ENCODE data around the gene NRG3. TPM values are rescaled to one million over a fixed set of nuclear protein-coding genes. Genes with fewer than 3 reads are reported as not detected.

NRG3 gene
- total and polyA plus RNA-seq, 2 of the 8 experiments (the other 6 are each of a cell fraction or from before 2014, with no cell fraction given), result 4.2 to 5.0 TPM

DNA sequence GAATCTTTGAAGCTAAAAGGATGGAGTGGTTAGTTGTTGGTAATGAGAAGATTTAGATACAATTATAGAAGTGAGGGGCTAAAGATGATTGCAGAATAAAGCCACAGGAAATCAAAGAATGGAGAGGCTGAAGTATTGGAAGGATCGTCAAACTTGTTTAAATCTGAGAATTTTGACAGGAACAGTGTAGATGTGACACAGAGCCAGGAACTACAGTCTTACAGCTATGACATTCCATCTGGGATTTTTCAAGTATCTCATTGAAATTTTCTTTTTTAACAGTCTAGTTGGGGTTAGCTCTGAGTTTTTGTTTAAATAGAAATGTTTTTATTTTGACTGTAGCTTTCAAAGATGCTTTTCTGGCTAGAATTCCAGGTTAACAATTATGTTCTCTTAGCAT is 181.4 kb downstream of the NRG3 start:
- Histone ChIP-seq H3K4me3 (ENCODE audit: extremely low read depth in 1 of 4, insufficient read depth in 2 of 4, low read depth in 3 of 4, low read length in 4 of 4) (no peak overlapping the region), H4K91ac (replicated peaks; ENCODE audit: insufficient read length, low read length) (no peak overlapping the region), H3K4ac (replicated peaks; ENCODE audit: insufficient read length, low read depth, low read length) (no peak overlapping the region), H3K79me1 (ENCODE audit: low read depth, low read length) (no peaks in the 10 kb centered on the region), H2BK120ac (replicated peaks; ENCODE audit: low read depth, low read length) (no peak overlapping the region), H4K20me1 (replicated peaks in 1 of 2; ENCODE audit: control insufficient read depth in 1 of 2, insufficient read depth in 2 of 2, low read length in 2 of 2) (no peaks in the 10 kb centered on the region), H3K27me3 (replicated peaks in 1 of 4; ENCODE audit: control insufficient read depth in 3 of 4, extremely low read depth in 1 of 4, insufficient read depth in 3 of 4, low read length in 3 of 4) (no peaks in the 10 kb centered on the region), H3K23me2 (ENCODE audit: low read depth, low read length) (no peaks in the 10 kb centered on the region), H3K27ac (ENCODE audit: low read depth, low read length) (no peak overlapping the region), H3K4me2 (ENCODE audit: insufficient read depth in 1 of 2, low read depth in 2 of 2, low read length in 2 of 2) (no peak overlapping the region), H2BK5ac (ENCODE audit: low read depth, low read length) (no peak overlapping the region), H4K5ac (ENCODE audit: insufficient read length, low read depth, low read length) (no peak overlapping the region), H3K14ac (ENCODE audit: insufficient read length) (no peak overlapping the region), H2BK12ac (ENCODE audit: low read depth, low read length) (no peak overlapping the region), H3K18ac (ENCODE audit: extremely low read depth, low read length) (no peak overlapping the region), H3K56ac (replicated peaks; ENCODE audit: insufficient read length, low read depth, low read length) (no peak overlapping the region), H3K23ac (ENCODE audit: insufficient read length) (no peak overlapping the region), H2BK15ac (ENCODE audit: low read length) (no peak overlapping the region), H3K4me1 (replicated peaks in 1 of 4; ENCODE audit: control insufficient read depth in 3 of 4, insufficient read depth in 4 of 4, low read length in 3 of 4) (no peaks in the 10 kb centered on the region), H3K79me2 (ENCODE audit: control insufficient read depth in 1 of 2, insufficient read depth in 2 of 2, low read length in 2 of 2) (no peaks in the 10 kb centered on the region), H3K9ac (replicated peaks in 1 of 4; ENCODE audit: extremely low read depth in 1 of 4, low read depth in 3 of 4, low read length in 3 of 4) (no peak overlapping the region), H3K9me3 (ENCODE audit: insufficient read depth in 2 of 2, low read depth in 1 of 2, low read length in 1 of 2) (no peaks in the 10 kb centered on the region), H2AFZ (ENCODE audit: low read length) (no peak overlapping the region), H4K8ac (ENCODE audit: extremely low read depth, insufficient read depth, low read length) (no peak overlapping the region), H2BK20ac (ENCODE audit: low read length) (no peak overlapping the region), H3K36me3 (ENCODE audit: control insufficient read depth in 2 of 4, insufficient read depth in 4 of 4, low read length in 3 of 4) (no peaks in the 10 kb centered on the region), H2AK5ac (ENCODE audit: low read depth, low read length) (no peak overlapping the region)
- no peak for TF ChIP-seq SIN3A (conservative IDR thresholded peaks at IDR 0.05 in 1 of 2, IDR thresholded peaks at IDR 0.05 in 1 of 2; ENCODE audit: low read depth in 1 of 2, low read length in 2 of 2)
- TF ChIP-seq RFX5 (IDR thresholded peaks at IDR 0.05; ENCODE audit: borderline replicate concordance, low read depth, low read length), result no peak
- no peak for TF ChIP-seq RAD21 (IDR thresholded peaks at IDR 0.05 in 1 of 2, conservative IDR thresholded peaks at IDR 0.05 in 1 of 2; ENCODE audit: low read depth in 2 of 2, low read length in 2 of 2)
- no peak for TF ChIP-seq EZH2 (IDR thresholded peaks at IDR 0.05; ENCODE audit: low read depth, low read length, severe bottlenecking)
- no peak for TF ChIP-seq CREB1 (IDR thresholded peaks at IDR 0.05)
- no peak for TF ChIP-seq GABPA (IDR thresholded peaks at IDR 0.05; ENCODE audit: borderline replicate concordance, insufficient read depth, low read length)
- TF ChIP-seq CTBP2 (IDR thresholded peaks at IDR 0.05; ENCODE audit: borderline replicate concordance, insufficient read depth, insufficient read length, low read length), result no peak
- TF ChIP-seq, protein P1, sequence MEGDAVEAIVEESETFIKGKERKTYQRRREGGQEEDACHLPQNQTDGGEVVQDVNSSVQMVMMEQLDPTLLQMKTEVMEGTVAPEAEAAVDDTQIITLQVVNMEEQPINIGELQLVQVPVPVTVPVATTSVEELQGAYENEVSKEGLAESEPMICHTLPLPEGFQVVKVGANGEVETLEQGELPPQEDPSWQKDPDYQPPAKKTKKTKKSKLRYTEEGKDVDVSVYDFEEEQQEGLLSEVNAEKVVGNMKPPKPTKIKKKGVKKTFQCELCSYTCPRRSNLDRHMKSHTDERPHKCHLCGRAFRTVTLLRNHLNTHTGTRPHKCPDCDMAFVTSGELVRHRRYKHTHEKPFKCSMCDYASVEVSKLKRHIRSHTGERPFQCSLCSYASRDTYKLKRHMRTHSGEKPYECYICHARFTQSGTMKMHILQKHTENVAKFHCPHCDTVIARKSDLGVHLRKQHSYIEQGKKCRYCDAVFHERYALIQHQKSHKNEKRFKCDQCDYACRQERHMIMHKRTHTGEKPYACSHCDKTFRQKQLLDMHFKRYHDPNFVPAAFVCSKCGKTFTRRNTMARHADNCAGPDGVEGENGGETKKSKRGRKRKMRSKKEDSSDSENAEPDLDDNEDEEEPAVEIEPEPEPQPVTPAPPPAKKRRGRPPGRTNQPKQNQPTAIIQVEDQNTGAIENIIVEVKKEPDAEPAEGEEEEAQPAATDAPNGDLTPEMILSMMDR (IDR thresholded peaks at IDR 0.05; ENCODE audit: control extremely low read depth in 1 of 3, insufficient read depth in 1 of 3, low read depth in 1 of 3, low read length in 3 of 3), result no peak
- no peak for TF ChIP-seq POU5F1 (IDR thresholded peaks at IDR 0.05; ENCODE audit: low read depth, low read length)
- TF ChIP-seq EGR1 (IDR thresholded peaks at IDR 0.05; ENCODE audit: borderline replicate concordance, low read depth, low read length), result no peak
- FAIRE-seq, result no peak
- ChIA-PET CTCF (ENCODE audit: partially characterized antibody) (no interaction called here), POLR2A (ENCODE audit: partially characterized antibody) (no interaction called here)
- DNase-seq (ENCODE audit: low read depth in 1 of 2, low spot score in 2 of 2), result no peak
- 19% methylated on average over 1 of the region's 1 CpG; no CpG with 5 or more reads in 1 of the 2 experiments for WGBS, 2 experiments (ENCODE audit: extremely low coverage in 1 of 2, insufficient coverage in 1 of 2, insufficient read length in 1 of 2, insufficient replicate concordance in 2 of 2, low coverage in 1 of 2, low lambda C conversion rate in 2 of 2, missing lambda C conversion rate in 1 of 2)
